ENCODE measurements around the gene CCDC30. TPM values are rescaled to one million over a fixed set of nuclear protein-coding genes. Genes with fewer than 3 reads are reported as not detected.

The CCDC30 gene
- total RNA-seq, 4 donors from 2014 or later, result 1.5 to 11.0 (median 6.0) TPM

GRCh38 chr1:42689912-42690311 is 226.8 kb downstream of the CCDC30 start:
- Histone ChIP-seq H3K27ac (no peak overlapping the region), H3K27me3 (no peaks in the 10 kb centered on the region), H3K36me3 (no peaks in the 10 kb centered on the region), H3K4me3 (no peak overlapping the region), H3K4me1 (peaks cover 3 to 15% of the 10 kb centered on the region in 2 donors), H3K9me3 (no peaks in the 10 kb centered on the region)
- intact Hi-C loops (cut with DNase I; ENCODE audit: low total_unique reads), result no loop called here
- TF ChIP-seq POLR2A (IDR thresholded peaks at IDR 0.05), result no peak
- no peak for TF ChIP-seq CTCF (IDR thresholded peaks at IDR 0.05)
- DNase-seq, result no peak

GRCh38 chr1:42690477-42691156 is 227.5 kb downstream of the CCDC30 start:
- Histone ChIP-seq H3K9me3 (no peaks in the 10 kb centered on the region), H3K4me1 (peaks cover 3 to 9% of the 10 kb centered on the region in 2 donors), H3K27me3 (no peaks in the 10 kb centered on the region), H3K36me3 (no peaks in the 10 kb centered on the region), H3K27ac (no peak overlapping the region), H3K4me3 (no peak overlapping the region)
- intact Hi-C loops (cut with DNase I; ENCODE audit: low total_unique reads), result no loop called here
- no peak for DNase-seq
- TF ChIP-seq POLR2A (IDR thresholded peaks at IDR 0.05), result no peak
- TF ChIP-seq CTCF (IDR thresholded peaks at IDR 0.05), result no peak

GRCh38 chr1:42691157-42691498 is 228.0 kb downstream of the CCDC30 start:
- TF ChIP-seq CTCF (IDR thresholded peaks at IDR 0.05) (no peak), POLR2A (IDR thresholded peaks at IDR 0.05) (no peak)
- Histone ChIP-seq H3K4me1 (peaks cover 3 to 5% of the 10 kb centered on the region in 2 donors), H3K27ac (no peak overlapping the region), H3K9me3 (no peaks in the 10 kb centered on the region), H3K27me3 (no peaks in the 10 kb centered on the region), H3K36me3 (no peaks in the 10 kb centered on the region), H3K4me3 (no peak overlapping the region)
- intact Hi-C loops (cut with DNase I; ENCODE audit: low total_unique reads), result no loop called here
- DNase-seq, result no peak

GRCh38 chr1:42692461-42692860 is 229.4 kb downstream of the CCDC30 start:
- no peak overlapping the region for H3K27ac ChIP-seq
- TF ChIP-seq POLR2A (IDR thresholded peaks at IDR 0.05) (no peak), CTCF (IDR thresholded peaks at IDR 0.05) (no peak)

GRCh38 chr1:42692911-42693310 is 229.8 kb downstream of the CCDC30 start:
- intact Hi-C loops (cut with DNase I; ENCODE audit: low total_unique reads), result no loop called here
- Histone ChIP-seq H3K4me1 (peaks cover 0 to 3% of the 10 kb centered on the region in 2 donors), H3K9me3 (no peaks in the 10 kb centered on the region), H3K27ac (no peak overlapping the region), H3K4me3 (no peak overlapping the region), H3K27me3 (no peaks in the 10 kb centered on the region), H3K36me3 (no peaks in the 10 kb centered on the region)
- no peak for TF ChIP-seq CTCF (IDR thresholded peaks at IDR 0.05)
- TF ChIP-seq POLR2A (IDR thresholded peaks at IDR 0.05), result no peak
- no peak for DNase-seq

More at GRCh38 chr1:42692461-42692860, 229.4 kb downstream of the CCDC30 start:
- no peaks in the 10 kb centered on the region for H3K27me3 ChIP-seq
- intact Hi-C loops (cut with DNase I; ENCODE audit: low total_unique reads), result no loop called here
- no peak for DNase-seq
- H3K36me3 ChIP-seq, result no peaks in the 10 kb centered on the region
- peaks cover 0 to 3% of the 10 kb centered on the region in 2 donors for H3K4me1 ChIP-seq
- H3K4me3 ChIP-seq, result no peak overlapping the region
- H3K9me3 ChIP-seq, result no peaks in the 10 kb centered on the region

Measured in uterus (tissue), 4 donors.